Type B pancreatic cell (in vitro differentiated cells): ENCODE measurements around the gene PLXNB1. TPM values are rescaled to one million over a fixed set of nuclear protein-coding genes. Genes with fewer than 3 reads are reported as not detected.
A peak's percentile ranks its signal among the peaks of the same experiment; 100 is the strongest.

Experiments
- DNase-seq: peaks from one replicate; pipeline ENCODE4 v3.0.0; 2021; ENCODE audit warnings: mixed read lengths; ENCODE audit not compliant: unreplicated experiment; ENCODE audit errors: extremely low spot score
- H3K27ac Mint-ChIP-seq: 2 replicates; pipeline ENCODE4 v1.8.0; 2021; ENCODE audit warnings: mild to moderate bottlenecking, mixed read lengths
- H3K27me3 Mint-ChIP-seq: 2 replicates; pipeline ENCODE4 v1.8.0; 2021; ENCODE audit warnings: mixed read lengths
- H3K36me3 Mint-ChIP-seq: 2 replicates; pipeline ENCODE4 v1.8.0; 2021; ENCODE audit warnings: mixed read lengths
- H3K4me1 Mint-ChIP-seq: one replicate; pipeline ENCODE4 v1.8.0; 2021; ENCODE audit warnings: mixed read lengths; ENCODE audit not compliant: unreplicated experiment
- H3K4me3 Mint-ChIP-seq: 2 replicates; pipeline ENCODE4 v1.8.0; 2021; ENCODE audit warnings: mild to moderate bottlenecking, mixed read lengths
- H3K9me3 Mint-ChIP-seq: 2 replicates; pipeline ENCODE4 v1.8.0; 2021; ENCODE audit warnings: mixed read lengths
- CTCF ChIP-seq: fragments of 200-600 bp; sonication (generic); conservative IDR thresholded peaks from 2 replicates; pipeline ENCODE4 v1.5.0; 2021; ENCODE audit warnings: antibody characterized with exemption, mild to moderate bottlenecking
- long read RNA-seq: library from polyadenylated mRNA; unstranded; transcript quantifications from one replicate; pipeline ENCODE4 v2.0.0, GENCODE V29; 2020
- total RNA-seq: library from RNA; stranded (reverse); gene quantifications from 2 replicates; pipeline ENCODE4 v1.2.1, GENCODE V29; 2021; ENCODE audit warnings: low replicate concordance

PLXNB1 gene
- 212 and 367 TPM in 2 replicates for total RNA-seq
- long read RNA-seq, partial matches to known transcripts = 84 of 110 reads
- long read RNA-seq, other reads (novel, unspliced or antisense) = 26 of 110 reads

GRCh38 chr3:48429960-48430707, at the start of gene PLXNB1:
PLXNB1 (minus strand) TSS chr3:48430086; CDS start chr3:48424611, 5,475 bp downstream.
- peaks cover 21% of the 10 kb centered on the region for H3K36me3 Mint-ChIP-seq
- H3K27me3 Mint-ChIP-seq = no peaks in the 10 kb centered on the region
- H3K9me3 Mint-ChIP-seq = no peaks in the 10 kb centered on the region
- no peak for DNase-seq
- TF ChIP-seq CTCF = no peak
- peaks cover 47% of the 10 kb centered on the region for H3K4me1 Mint-ChIP-seq
- H3K27ac Mint-ChIP-seq = peak within 1 kb of the TSS; percentile 99
- peak within 1 kb of the TSS; percentile 94 for H3K4me3 Mint-ChIP-seq

- Mint-ChIP-seq H3K4me3 (no peak overlapping the region), H3K9me3 (no peaks in the 10 kb centered on the region), H3K27me3 (no peaks in the 10 kb centered on the region), H3K36me3 (no peaks in the 10 kb centered on the region), H3K4me1 (peaks cover 6% of the 10 kb centered on the region), H3K27ac (no peak overlapping the region)
- no peak for DNase-seq
- TF ChIP-seq CTCF = no peak
Observed at GRCh38 chr3:48478626-48479555, 49.0 kb upstream of the PLXNB1 start.

GRCh38 chr3:48477959-48478520, 48.2 kb upstream of the PLXNB1 start:
- peaks cover 12% of the 10 kb centered on the region for H3K4me1 Mint-ChIP-seq
- no peak for DNase-seq
- H3K27me3 Mint-ChIP-seq = no peaks in the 10 kb centered on the region
- no peaks in the 10 kb centered on the region for H3K36me3 Mint-ChIP-seq
- H3K4me3 Mint-ChIP-seq = no peak overlapping the region
- no peaks in the 10 kb centered on the region for H3K9me3 Mint-ChIP-seq
- no peak overlapping the region for H3K27ac Mint-ChIP-seq
- TF ChIP-seq CTCF = no peak

GRCh38 chr3:48476426-48477053, 46.7 kb upstream of the PLXNB1 start:
- Mint-ChIP-seq H3K36me3 (peaks cover 4% of the 10 kb centered on the region), H3K4me1 (peaks cover 17% of the 10 kb centered on the region), H3K9me3 (no peaks in the 10 kb centered on the region), H3K4me3 (no peak overlapping the region), H3K27me3 (no peaks in the 10 kb centered on the region), H3K27ac (no peak overlapping the region)
- no peak for DNase-seq
- TF ChIP-seq CTCF = no peak

- no peak for TF ChIP-seq CTCF
- peaks cover 4% of the 10 kb centered on the region for H3K36me3 Mint-ChIP-seq
- H3K4me1 Mint-ChIP-seq = peaks cover 17% of the 10 kb centered on the region
- H3K4me3 Mint-ChIP-seq = no peak overlapping the region
- peak overlapping the region; percentile 79 for H3K27ac Mint-ChIP-seq
- no peaks in the 10 kb centered on the region for H3K9me3 Mint-ChIP-seq
- no peaks in the 10 kb centered on the region for H3K27me3 Mint-ChIP-seq
- DNase-seq = no peak
Observed at GRCh38 chr3:48475188-48475587, 45.3 kb upstream of the PLXNB1 start.
